Loucy (cell line): Measurements from ENCODE around the gene ERC1.

Source experiments
- H2AFZ ChIP-seq: fragments of 200-600 bp; sonication (generic); 2 replicates; pipeline ENCODE4 v1.6.0; 2016; ENCODE audit warnings: antibody characterized with exemption, mild to moderate bottlenecking, low read length, moderate library complexity
- H3F3A ChIP-seq: fragments of 200-600 bp; 2 replicates; pipeline ENCODE4 v1.6.0; 2016; ENCODE audit warnings: antibody characterized with exemption, low read depth, mild to moderate bottlenecking
- H3K27me3 ChIP-seq: fragments of 200-600 bp; sonication (generic); 2 replicates; pipeline ENCODE4 v1.6.1; 2014; ENCODE audit warnings: low read length, mild to moderate bottlenecking; ENCODE audit not compliant: insufficient read depth, poor library complexity, severe bottlenecking
- H3K36me3 ChIP-seq: fragments of 200-600 bp; sonication (generic); 2 replicates; pipeline ENCODE4 v1.6.1; 2016; ENCODE audit warnings: low read length; ENCODE audit not compliant: insufficient read depth
- H3K4me1 ChIP-seq: fragments of 200-600 bp; sonication (generic); 2 replicates; pipeline ENCODE4 v1.5.1; 2014; ENCODE audit warnings: low read length, mild to moderate bottlenecking; ENCODE audit not compliant: insufficient read depth, poor library complexity, severe bottlenecking
- H3K4me2 ChIP-seq: fragments of 200-600 bp; sonication (generic); 2 replicates; pipeline ENCODE4 v1.6.0; 2014; ENCODE audit warnings: antibody characterized with exemption, low read length, low read depth, mild to moderate bottlenecking; ENCODE audit not compliant: poor library complexity, severe bottlenecking
- H3K4me3 ChIP-seq: fragments of 200-600 bp; sonication (generic); 2 replicates; pipeline ENCODE4 v1.5.1; 2014; ENCODE audit warnings: low read length, mild to moderate bottlenecking, mixed read lengths; ENCODE audit not compliant: poor library complexity, severe bottlenecking
- H3K79me2 ChIP-seq: fragments of 200-600 bp; sonication (generic); 2 replicates; pipeline ENCODE4 v1.6.1; 2014; ENCODE audit warnings: low read length; ENCODE audit not compliant: insufficient read depth
- H3K9ac ChIP-seq: fragments of 200-600 bp; sonication (generic); 2 replicates; pipeline ENCODE4 v1.6.0; 2014; ENCODE audit warnings: mild to moderate bottlenecking, low read depth, low read length, moderate library complexity; ENCODE audit not compliant: poor library complexity, severe bottlenecking
- H3K9me2 ChIP-seq: fragments of 200-600 bp; sonication (generic); replicated peaks from 2 replicates; pipeline ENCODE4 v1.6.1; 2016; ENCODE audit warnings: low read depth, low read length, mixed read lengths
- H3K9me3 ChIP-seq: fragments of 200-600 bp; sonication (generic); 2 replicates; pipeline ENCODE4 v1.6.1; 2014; ENCODE audit warnings: mild to moderate bottlenecking, antibody characterized with exemption, low read length, low read depth; ENCODE audit not compliant: insufficient read depth
- H4K20me1 ChIP-seq: fragments of 200-600 bp; sonication (generic); 2 replicates; pipeline ENCODE4 v1.6.0; 2014; ENCODE audit warnings: antibody characterized with exemption, low read length, mild to moderate bottlenecking; ENCODE audit not compliant: insufficient read depth, poor library complexity, severe bottlenecking
- EZH2phosphoT487 ChIP-seq: fragments of 200-600 bp; IDR thresholded peaks from 2 replicates; pipeline ENCODE4 v1.6.1; 2018; ENCODE audit warnings: antibody characterized with exemption, mild to moderate bottlenecking, moderate library complexity, borderline replicate concordance
- TF ChIP-seq, protein P1 (sequence below): fragments of 200-600 bp; sonication (generic); conservative IDR thresholded peaks from 2 replicates; pipeline ENCODE4 v1.5.1; 2014; ENCODE audit warnings: mild to moderate bottlenecking, antibody characterized with exemption, low read length

ERC1 gene

GRCh38 chr12:1188016-1188415 is 197.0 kb downstream of the ERC1 start:
- no peaks in the 10 kb centered on the region for H3K9me2 ChIP-seq
- H3K36me3 ChIP-seq, result peaks cover 32% of the 10 kb centered on the region; the same call in 1 of the 2 replicates
- no peaks in the 10 kb centered on the region for H3K79me2 ChIP-seq
- no peak overlapping the region for H2AFZ ChIP-seq
- no peak overlapping the region for H3K9ac ChIP-seq
- TF ChIP-seq, protein P1, sequence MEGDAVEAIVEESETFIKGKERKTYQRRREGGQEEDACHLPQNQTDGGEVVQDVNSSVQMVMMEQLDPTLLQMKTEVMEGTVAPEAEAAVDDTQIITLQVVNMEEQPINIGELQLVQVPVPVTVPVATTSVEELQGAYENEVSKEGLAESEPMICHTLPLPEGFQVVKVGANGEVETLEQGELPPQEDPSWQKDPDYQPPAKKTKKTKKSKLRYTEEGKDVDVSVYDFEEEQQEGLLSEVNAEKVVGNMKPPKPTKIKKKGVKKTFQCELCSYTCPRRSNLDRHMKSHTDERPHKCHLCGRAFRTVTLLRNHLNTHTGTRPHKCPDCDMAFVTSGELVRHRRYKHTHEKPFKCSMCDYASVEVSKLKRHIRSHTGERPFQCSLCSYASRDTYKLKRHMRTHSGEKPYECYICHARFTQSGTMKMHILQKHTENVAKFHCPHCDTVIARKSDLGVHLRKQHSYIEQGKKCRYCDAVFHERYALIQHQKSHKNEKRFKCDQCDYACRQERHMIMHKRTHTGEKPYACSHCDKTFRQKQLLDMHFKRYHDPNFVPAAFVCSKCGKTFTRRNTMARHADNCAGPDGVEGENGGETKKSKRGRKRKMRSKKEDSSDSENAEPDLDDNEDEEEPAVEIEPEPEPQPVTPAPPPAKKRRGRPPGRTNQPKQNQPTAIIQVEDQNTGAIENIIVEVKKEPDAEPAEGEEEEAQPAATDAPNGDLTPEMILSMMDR, result no peak
- TF ChIP-seq EZH2phosphoT487, result no peak
- no peaks in the 10 kb centered on the region for H3F3A ChIP-seq
- no peaks in the 10 kb centered on the region for H3K27me3 ChIP-seq
- no peak overlapping the region for H3K4me3 ChIP-seq
- H3K9me3 ChIP-seq, result no peaks in the 10 kb centered on the region
- no peak overlapping the region for H3K4me2 ChIP-seq
- H4K20me1 ChIP-seq, result no peaks in the 10 kb centered on the region
- H3K4me1 ChIP-seq, result no peaks in the 10 kb centered on the region

GRCh38 chr12:1189163-1189562 is 198.1 kb downstream of the ERC1 start:
- Histone ChIP-seq H3K27me3 (no peaks in the 10 kb centered on the region), H3K4me1 (no peaks in the 10 kb centered on the region), H2AFZ (no peak overlapping the region), H3K4me2 (no peak overlapping the region), H3K9me2 (no peaks in the 10 kb centered on the region), H3K79me2 (no peaks in the 10 kb centered on the region), H3K9me3 (no peaks in the 10 kb centered on the region), H3K9ac (no peak overlapping the region), H3K36me3 (peaks cover 26% of the 10 kb centered on the region; the same call in 1 of the 2 replicates), H4K20me1 (no peaks in the 10 kb centered on the region), H3F3A (no peaks in the 10 kb centered on the region), H3K4me3 (no peak overlapping the region)
- TF ChIP-seq, protein P1, result no peak
- no peak for TF ChIP-seq EZH2phosphoT487

- Histone ChIP-seq H2AFZ (no peak overlapping the region), H3K9ac (no peak overlapping the region), H3K9me3 (peaks cover 12% of the 10 kb centered on the region; the same call in 1 of the 2 replicates), H3F3A (no peaks in the 10 kb centered on the region), H3K27me3 (no peaks in the 10 kb centered on the region), H3K9me2 (no peaks in the 10 kb centered on the region), H3K4me2 (no peak overlapping the region), H4K20me1 (no peaks in the 10 kb centered on the region), H3K4me1 (no peaks in the 10 kb centered on the region), H3K36me3 (peaks cover 26% of the 10 kb centered on the region), H3K4me3 (no peak overlapping the region), H3K79me2 (no peaks in the 10 kb centered on the region)
- no peak for TF ChIP-seq EZH2phosphoT487
- TF ChIP-seq, protein P1, result no peak
These were observed 204.5 kb downstream of the ERC1 start for GRCh38 chr12:1195513-1195912.
